ENCODE results near the gene ACTL6A. TPM values are rescaled to one million over a fixed set of nuclear protein-coding genes. Genes with fewer than 3 reads are reported as not detected.
"Not testable (repeated sequence)": the region's sequence is repeated elsewhere in the genome, so short reads cannot be mapped to it uniquely, and the experiment has no call there.

The ACTL6A gene
- 84.6 and 94.1 TPM in 2 replicates for total RNA-seq

GRCh38 chr3:179562591-179563270 is at the start of gene ACTL6A:
Gene ACTL6A, plus strand, starts transcription at chr3:179562926. Its CDS starts 167 bp downstream, at chr3:179563093.
- no peaks in the 10 kb centered on the region for H3K36me3 ChIP-seq (ENCODE audit: control insufficient read depth, insufficient read depth, low read length)
- peak; percentile 96 for DNase-seq (ENCODE audit: low read depth)
- no peak for TF ChIP-seq CTCF (IDR thresholded peaks at IDR 0.05; ENCODE audit: insufficient read depth, low read length, poor library complexity, severe bottlenecking)
- H3K4me3 ChIP-seq (ENCODE audit: low read depth, low read length): peak within 1 kb of the TSS; percentile 87
- H3K27me3 ChIP-seq (ENCODE audit: control insufficient read depth, insufficient read depth, low read length): no peaks in the 10 kb centered on the region

- no peak for DNase-seq (ENCODE audit: low read depth)
- TF ChIP-seq CTCF (IDR thresholded peaks at IDR 0.05; ENCODE audit: insufficient read depth, low read length, poor library complexity, severe bottlenecking): no peak
- no peaks in the 10 kb centered on the region for H3K36me3 ChIP-seq (ENCODE audit: control insufficient read depth, insufficient read depth, low read length)
- no peak overlapping the region for H3K4me3 ChIP-seq (ENCODE audit: low read depth, low read length)
- H3K27me3 ChIP-seq (ENCODE audit: control insufficient read depth, insufficient read depth, low read length): no peaks in the 10 kb centered on the region
These were observed 48.9 kb upstream of the ACTL6A start for GRCh38 chr3:179513862-179514261.

- not testable (repeated sequence) for H3K4me3 ChIP-seq (ENCODE audit: low read depth, low read length); H3K27me3 ChIP-seq (ENCODE audit: control insufficient read depth, insufficient read depth, low read length); H3K36me3 ChIP-seq (ENCODE audit: control insufficient read depth, insufficient read depth, low read length); DNase-seq (ENCODE audit: low read depth)
These were observed 46.1 kb upstream of the ACTL6A start for GRCh38 chr3:179516461-179517251.

GRCh38 chr3:179526482-179526881 is 36.2 kb upstream of the ACTL6A start:
- no peak for DNase-seq (ENCODE audit: low read depth)
- Histone ChIP-seq H3K27me3 (ENCODE audit: control insufficient read depth, insufficient read depth, low read length) (no peaks in the 10 kb centered on the region), H3K4me3 (ENCODE audit: low read depth, low read length) (no peak overlapping the region), H3K36me3 (ENCODE audit: control insufficient read depth, insufficient read depth, low read length) (no peaks in the 10 kb centered on the region)
- no peak for TF ChIP-seq CTCF (IDR thresholded peaks at IDR 0.05; ENCODE audit: insufficient read depth, low read length, poor library complexity, severe bottlenecking)

GRCh38 chr3:179526989-179527391 is 35.7 kb upstream of the ACTL6A start:
- peak; percentile 12 for DNase-seq (ENCODE audit: low read depth)
- no peaks in the 10 kb centered on the region for H3K27me3 ChIP-seq (ENCODE audit: control insufficient read depth, insufficient read depth, low read length)
- H3K36me3 ChIP-seq (ENCODE audit: control insufficient read depth, insufficient read depth, low read length): no peaks in the 10 kb centered on the region
- no peak for TF ChIP-seq CTCF (IDR thresholded peaks at IDR 0.05; ENCODE audit: insufficient read depth, low read length, poor library complexity, severe bottlenecking)
- H3K4me3 ChIP-seq (ENCODE audit: low read depth, low read length): no peak overlapping the region

GRCh38 chr3:179528772-179529171 is 34.0 kb upstream of the ACTL6A start:
- H3K27me3 ChIP-seq (ENCODE audit: control insufficient read depth, insufficient read depth, low read length): no peaks in the 10 kb centered on the region
- no peaks in the 10 kb centered on the region for H3K36me3 ChIP-seq (ENCODE audit: control insufficient read depth, insufficient read depth, low read length)
- no peak for TF ChIP-seq CTCF (IDR thresholded peaks at IDR 0.05; ENCODE audit: insufficient read depth, low read length, poor library complexity, severe bottlenecking)
- no peak overlapping the region for H3K4me3 ChIP-seq (ENCODE audit: low read depth, low read length)
- peak; percentile 50 for DNase-seq (ENCODE audit: low read depth)

All from kidney epithelial cell (primary cell).